Measurements from ENCODE around the gene UBXN2A.
"Not testable (repeated sequence)": the region's sequence is repeated elsewhere in the genome, so short reads cannot be mapped to it uniquely, and the experiment has no call there.

Gene UBXN2A

DNA sequence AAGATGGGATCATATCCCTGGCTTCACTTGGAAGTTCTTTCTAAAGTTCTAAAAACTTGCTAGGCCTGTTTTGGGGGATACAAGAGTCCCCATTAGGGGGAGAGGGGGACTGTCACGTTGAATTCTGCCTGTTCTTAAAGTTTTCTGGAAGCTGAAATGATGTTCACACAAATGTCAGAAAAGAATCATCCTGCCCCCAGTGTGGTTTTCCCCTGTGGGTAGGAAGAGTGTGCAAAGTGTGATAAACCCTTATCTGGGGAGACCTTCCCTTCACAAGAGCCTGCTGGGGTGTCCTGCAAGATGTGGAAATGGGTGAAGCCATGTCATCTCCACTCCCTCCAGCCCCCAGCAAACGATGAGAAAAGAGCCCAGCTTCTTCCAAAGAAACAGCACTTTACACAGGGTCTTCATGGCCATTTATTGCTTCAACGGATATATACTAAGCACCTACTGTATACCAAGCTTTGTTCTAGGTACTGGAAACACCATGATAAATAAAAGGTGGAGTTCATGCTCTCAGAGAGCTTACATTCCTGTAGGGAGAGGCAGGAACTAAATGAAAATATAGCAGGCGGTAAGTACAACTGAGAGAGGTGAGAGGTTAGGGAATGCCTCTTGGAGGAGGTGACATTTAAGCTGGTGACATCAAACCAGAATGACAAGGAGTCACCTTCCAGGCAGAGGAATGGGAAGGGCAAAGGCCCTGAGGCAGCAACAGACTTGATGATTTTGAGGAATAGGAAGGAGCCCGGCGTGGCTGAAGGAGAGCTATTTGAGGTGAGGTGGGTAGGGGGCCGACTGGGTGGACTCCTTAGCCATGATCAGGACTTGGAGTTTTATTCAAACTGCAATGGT lies 71.2 kb downstream of the UBXN2A start:
- no peak for DNase-seq

GRCh38 chr2:24012521-24013188 lies 72.4 kb downstream of the UBXN2A start:
- peak in 3 of 4 experiments; percentile 20 to 37 (median 35) for DNase-seq

DNA sequence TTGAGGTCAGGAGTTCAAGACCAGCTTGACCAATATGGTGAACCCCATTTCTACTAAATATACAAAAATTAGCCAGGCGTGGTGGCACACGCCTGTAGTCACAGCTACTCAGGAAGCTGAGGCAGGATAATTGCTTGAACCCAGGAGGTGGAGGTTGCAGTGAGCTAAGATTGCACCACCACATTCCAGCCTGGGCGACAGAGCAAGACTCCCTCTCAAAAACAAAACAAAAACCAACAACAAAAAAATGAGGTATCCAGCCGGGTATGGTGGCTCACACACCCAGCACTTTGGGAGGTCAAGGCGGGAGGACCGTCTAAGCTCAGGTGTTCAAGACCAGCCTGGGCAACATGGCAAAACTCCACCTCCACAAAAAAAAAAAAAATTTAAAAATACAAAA lies 74.6 kb downstream of the UBXN2A start:
- not testable (repeated sequence) for DNase-seq

GRCh38 chr2:24015562-24016375 lies 75.5 kb downstream of the UBXN2A start:
- no peak for DNase-seq

GRCh38 chr2:24016376-24016761 lies 76.1 kb downstream of the UBXN2A start:
- no peak for DNase-seq

GRCh38 chr2:24016853-24017703 lies 76.8 kb downstream of the UBXN2A start:
- no peak for DNase-seq

- DNase-seq = no peak
These were observed 77.4 kb downstream of the UBXN2A start for GRCh38 chr2:24017711-24018110.

DNA sequence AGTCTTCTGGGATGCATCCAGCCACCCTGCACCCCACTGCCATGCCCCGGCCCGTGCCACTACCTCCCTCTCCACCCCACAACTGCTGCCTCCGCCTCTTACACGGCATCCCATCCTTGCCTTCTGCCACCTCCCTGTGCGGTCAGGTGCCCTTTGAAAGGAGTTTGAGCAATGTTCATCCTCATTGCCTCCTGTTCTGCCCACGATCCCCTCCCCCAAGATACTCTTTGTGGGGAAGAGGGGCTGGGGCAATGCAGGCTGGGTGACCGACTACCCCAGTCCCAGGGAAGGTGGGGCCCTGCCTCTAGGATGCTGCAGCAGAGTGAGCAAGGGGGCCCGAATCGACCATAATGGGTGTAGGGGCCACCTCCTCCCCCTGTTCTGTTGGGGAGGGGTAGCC lies 78.0 kb downstream of the UBXN2A start:
- DNase-seq = no peak

- no peak for DNase-seq
These were observed 79.5 kb downstream of the UBXN2A start for GRCh38 chr2:24019729-24020128.

GRCh38 chr2:24020244-24020643 lies 80.0 kb downstream of the UBXN2A start:
- no peak for DNase-seq

- DNase-seq = peak in 3 of 4 experiments; percentile 16 to 37 (median 19)
These were observed 81.1 kb downstream of the UBXN2A start for GRCh38 chr2:24021122-24021998.

DNA sequence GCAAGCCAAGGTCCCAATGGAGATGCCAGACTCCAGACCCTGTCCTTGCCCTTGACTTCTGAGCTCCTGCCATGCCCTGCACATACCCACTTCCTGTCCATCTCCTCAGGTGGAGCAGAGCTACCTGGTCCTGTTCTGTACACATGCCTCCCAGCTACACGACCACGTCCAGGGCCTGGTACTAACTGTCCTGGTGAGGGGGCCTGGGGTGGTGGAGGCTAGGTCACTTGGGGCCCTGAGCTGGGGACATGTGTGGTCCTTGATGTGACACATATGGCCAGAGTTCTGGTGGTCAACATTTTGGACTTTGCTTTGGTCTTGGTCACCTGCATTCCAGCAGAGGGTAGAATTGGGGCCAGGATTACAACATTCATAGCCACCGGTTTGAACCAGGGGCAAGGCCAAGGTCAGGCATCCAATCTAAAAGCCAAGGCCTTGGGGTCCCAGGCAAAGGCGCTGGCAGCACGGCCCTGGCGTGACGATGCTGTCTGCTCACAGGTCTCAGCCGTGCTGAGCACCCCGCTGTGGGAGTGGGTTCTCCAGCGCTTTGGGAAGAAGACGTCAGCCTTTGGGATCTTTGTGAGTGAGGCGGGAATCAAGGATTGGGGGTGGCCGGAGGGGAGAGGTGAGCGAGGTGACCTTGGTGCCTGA lies 82.2 kb downstream of the UBXN2A start:
- DNase-seq = no peak

DNA sequence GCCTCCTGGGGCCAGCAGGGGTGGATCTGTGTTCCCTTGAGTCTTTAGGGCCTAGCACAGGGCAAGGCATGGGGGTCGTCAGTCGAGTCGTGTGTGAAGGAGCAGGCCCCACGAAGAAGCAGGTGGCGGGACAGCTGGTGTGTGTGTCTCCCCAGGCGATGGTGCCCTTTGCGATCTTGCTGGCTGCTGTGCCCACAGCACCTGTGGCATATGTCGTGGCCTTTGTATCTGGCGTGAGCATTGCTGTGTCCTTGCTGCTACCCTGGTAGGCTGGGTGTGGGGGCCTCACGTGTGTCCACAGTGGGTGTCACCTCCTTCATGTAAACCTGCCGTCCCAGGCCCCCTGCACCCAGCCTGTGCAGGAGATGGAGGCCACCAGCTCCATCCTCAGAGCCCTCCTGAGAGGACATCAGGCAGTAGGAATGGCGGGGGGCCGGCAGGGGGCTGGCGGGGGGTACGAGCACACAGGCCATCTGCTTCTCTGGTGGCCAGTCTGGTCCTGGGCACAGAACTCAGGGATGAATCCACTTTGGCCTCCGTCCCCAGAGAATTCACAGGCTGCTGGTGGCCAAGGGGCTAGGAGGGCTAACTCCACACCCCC lies 82.8 kb downstream of the UBXN2A start:
- no peak for DNase-seq

DNA sequence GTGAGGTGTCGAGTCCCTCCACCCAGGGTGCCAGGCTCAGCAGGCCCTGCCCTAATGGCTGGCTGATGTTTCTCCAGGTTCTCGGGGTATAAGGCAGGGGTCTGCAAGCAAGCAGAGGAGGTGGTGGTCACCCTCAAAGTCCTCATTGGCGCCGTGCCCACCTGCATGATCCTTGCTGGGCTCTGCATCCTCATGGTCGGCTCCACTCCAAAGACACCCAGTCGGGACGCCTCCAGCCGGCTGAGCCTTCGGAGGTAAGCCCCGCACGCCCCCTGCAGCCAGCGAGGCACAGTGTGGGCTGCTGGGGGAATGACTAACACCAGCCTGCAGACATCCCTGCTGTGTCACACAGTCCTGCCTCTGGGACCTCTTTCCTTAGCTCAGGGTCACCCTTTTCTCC lies 83.8 kb downstream of the UBXN2A start:
- DNase-seq = no peak

DNA sequence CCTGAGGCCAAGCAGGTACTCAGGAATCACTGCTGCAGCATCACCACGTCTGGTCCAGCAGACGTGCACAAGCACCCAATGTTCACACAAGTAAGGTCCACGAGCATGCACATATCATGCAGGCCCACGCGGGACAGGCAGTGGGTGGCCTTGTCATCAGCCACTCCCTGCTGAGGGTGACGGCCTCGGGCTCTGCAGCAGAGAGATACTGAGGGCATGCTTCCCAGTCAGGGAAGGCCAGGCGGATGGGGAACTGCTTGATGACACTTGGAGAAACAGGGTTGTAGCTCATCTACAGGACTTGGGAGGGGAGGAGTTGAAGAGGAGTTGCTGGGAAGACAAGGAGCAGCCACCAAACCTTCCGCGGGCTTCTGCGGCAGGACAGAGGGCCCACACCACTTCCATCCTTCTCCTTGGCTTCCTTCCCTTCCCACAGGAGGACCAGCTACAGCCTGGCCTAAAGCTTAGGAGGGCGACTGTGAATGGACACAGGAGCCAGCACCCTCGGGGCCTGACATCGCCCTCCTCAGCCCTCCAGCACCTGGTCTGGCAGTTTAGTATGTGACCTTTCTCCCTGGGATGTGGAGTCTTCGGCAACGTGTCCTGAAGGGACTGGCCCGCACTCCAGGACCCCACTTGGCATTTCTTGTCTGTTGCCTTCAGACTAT lies 84.9 kb downstream of the UBXN2A start:
- DNase-seq = no peak

- DNase-seq = no peak
These were observed 86.0 kb downstream of the UBXN2A start for GRCh38 chr2:24026233-24026632.

GRCh38 chr2:24038786-24039499 lies 98.7 kb downstream of the UBXN2A start:
- DNase-seq = no peak

DNA sequence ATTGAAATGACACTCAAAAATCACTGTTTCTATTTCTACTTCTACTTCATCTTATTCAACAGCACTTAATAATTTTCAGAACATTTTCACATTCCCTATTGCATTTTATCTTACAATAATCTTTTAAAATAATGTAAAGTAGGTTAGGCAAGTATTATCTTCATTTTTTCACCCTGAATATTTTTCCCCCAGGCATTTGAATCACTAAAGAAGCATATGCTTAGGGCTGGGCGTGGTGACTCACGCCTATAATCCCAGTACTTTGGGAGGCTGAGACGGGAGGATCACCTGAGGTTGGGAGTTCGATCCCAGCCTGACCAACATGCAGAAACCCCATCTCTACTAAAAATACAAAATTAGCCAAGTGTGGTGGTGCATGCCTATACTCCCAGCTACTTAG lies 100.2 kb downstream of the UBXN2A start:
- DNase-seq = no peak

GRCh38 chr2:24043133-24043532 lies 102.9 kb downstream of the UBXN2A start:
- DNase-seq = not testable (repeated sequence)
